LHCN-M2 (cell line): ENCODE results near the gene SDHC. TPM values are rescaled to one million over a fixed set of nuclear protein-coding genes. Genes with fewer than 3 reads are reported as not detected.

ENCODE experiments used
- DNase-seq: peaks from one replicate; pipeline ENCODE4 v3.0.0-alpha.2; 2012; ENCODE audit warnings: low read depth
- polyA plus RNA-seq: library from polyadenylated mRNA; unstranded; fragments of >200 nt; gene quantifications from one replicate; pipeline ENCODE4 v1.2.1, GENCODE V29; 2012; ENCODE audit warnings: missing spikeins
- total RNA-seq: library from RNA; depleted of rRNA; stranded (reverse); fragments of >200 nt; gene quantifications from 2 replicates; pipeline ENCODE4 v1.2.3, GENCODE V29; 2014; rRNA removed

The SDHC gene
- 32.8 and 34.1 TPM in 2 replicates for total RNA-seq
- 301 TPM for polyA plus RNA-seq

- peak; percentile 85 for DNase-seq
Measured at GRCh38 chr1:161314201-161314981, at the start of gene SDHC. TSS of gene SDHC (plus strand) at chr1:161314381. CDS start at chr1:161314406, 25 bp downstream.

- DNase-seq: no peak
Measured at GRCh38 chr1:161265305-161265704, 48.9 kb upstream of the SDHC start.

- DNase-seq: peak; percentile 28
Measured at GRCh38 chr1:161266202-161266601, 48.0 kb upstream of the SDHC start.

GRCh38 chr1:161266836-161267235 is 47.3 kb upstream of the SDHC start:
- DNase-seq: no peak

GRCh38 chr1:161267321-161267720 is 46.9 kb upstream of the SDHC start:
- no peak for DNase-seq

GRCh38 chr1:161273402-161273801 is 40.8 kb upstream of the SDHC start:
- DNase-seq: no peak

- no peak for DNase-seq
Measured at GRCh38 chr1:161274874-161275273, 39.3 kb upstream of the SDHC start.

GRCh38 chr1:161282991-161283390 is 31.2 kb upstream of the SDHC start:
- no peak for DNase-seq

- DNase-seq: no peak
Measured at GRCh38 chr1:161285113-161285512, 29.1 kb upstream of the SDHC start.

GRCh38 chr1:161285521-161285920 is 28.7 kb upstream of the SDHC start:
- DNase-seq: no peak

GRCh38 chr1:161287482-161288054 is 26.6 kb upstream of the SDHC start:
- no peak for DNase-seq

GRCh38 chr1:161290779-161291178 is 23.4 kb upstream of the SDHC start:
- no peak for DNase-seq

- DNase-seq: no peak
Measured at GRCh38 chr1:161297415-161297814, 16.8 kb upstream of the SDHC start.

GRCh38 chr1:161298116-161298515 is 16.1 kb upstream of the SDHC start:
- DNase-seq: no peak

- DNase-seq: no peak
Measured at GRCh38 chr1:161299347-161299746, 14.8 kb upstream of the SDHC start.

- DNase-seq: no peak
Measured at GRCh38 chr1:161300478-161300877, 13.7 kb upstream of the SDHC start.

GRCh38 chr1:161304927-161305866 is 9.0 kb upstream of the SDHC start:
- no peak for DNase-seq

GRCh38 chr1:161305867-161306519 is 8.2 kb upstream of the SDHC start:
- no peak for DNase-seq

- DNase-seq: peak; percentile 95
Measured at GRCh38 chr1:161307230-161307768, 6.9 kb upstream of the SDHC start.

GRCh38 chr1:161307892-161308638 is 6.1 kb upstream of the SDHC start:
- peak; percentile 81 for DNase-seq

GRCh38 chr1:161309868-161310267 is 4.3 kb upstream of the SDHC start, which contains the start of gene MPZ:
TSS of gene MPZ (minus strand) at chr1:161309968. CDS start at chr1:161309905, 63 bp downstream.
- no peak for DNase-seq
